Measurements from ENCODE around the gene DUSP10.
A peak's percentile ranks its signal among the peaks of the same experiment; 100 is the strongest.

The DUSP10 gene

DNA sequence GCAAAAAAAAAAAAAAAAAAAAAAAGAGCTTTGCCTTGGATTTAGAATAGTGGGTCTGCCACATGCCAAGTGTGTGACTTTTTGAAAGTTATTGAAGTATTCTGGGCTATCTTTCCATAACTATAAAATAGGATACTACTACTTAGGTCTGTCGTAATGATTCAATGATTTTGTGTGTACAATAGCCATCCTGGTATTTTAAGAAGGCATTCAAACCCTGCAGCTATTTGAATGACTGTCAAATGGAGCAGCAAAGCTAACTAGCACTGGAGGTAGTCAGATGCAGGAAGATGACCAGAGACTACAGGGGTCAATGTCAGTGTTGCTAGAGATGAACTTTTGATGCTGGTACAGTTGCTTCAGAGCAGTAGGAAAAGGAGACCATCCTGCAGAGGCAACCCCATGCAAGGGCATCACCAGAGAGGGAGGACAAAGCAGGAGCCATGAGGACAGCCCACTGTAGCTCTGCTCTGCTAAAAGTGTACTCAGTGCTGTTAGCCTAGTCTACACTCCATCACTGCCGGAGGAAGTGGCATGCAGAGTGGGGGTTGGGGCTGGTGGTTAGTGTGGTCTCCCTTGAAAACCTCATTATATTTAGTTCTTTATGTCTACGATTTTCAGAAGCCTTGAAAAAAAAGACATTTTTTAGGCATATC, 29.0 kb downstream of the DUSP10 start:
- no peak for DNase-seq

DNA sequence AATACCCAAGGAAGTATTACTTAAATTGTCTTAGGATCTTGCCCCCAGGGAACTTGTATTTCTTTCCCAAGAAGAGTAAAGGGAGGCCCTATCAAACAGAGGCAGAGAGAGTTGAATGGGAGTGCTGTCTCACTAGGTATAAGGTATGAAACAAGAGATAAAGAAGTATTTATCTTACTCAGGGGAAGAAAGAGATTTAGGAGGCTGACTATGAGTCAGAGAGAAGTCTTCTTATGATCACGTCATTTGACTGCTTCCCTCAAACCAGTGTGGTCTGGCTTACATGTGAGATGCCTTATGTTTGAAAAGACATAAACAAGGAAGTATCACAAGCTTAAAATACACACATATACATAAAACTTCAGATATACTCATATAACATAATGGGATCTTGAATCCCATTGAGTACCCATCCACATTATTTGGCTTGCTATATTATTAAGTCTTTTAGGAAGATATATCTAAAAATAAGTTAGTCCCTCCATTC, 29.6 kb downstream of the DUSP10 start:
- peak; percentile 75 for DNase-seq

DNA sequence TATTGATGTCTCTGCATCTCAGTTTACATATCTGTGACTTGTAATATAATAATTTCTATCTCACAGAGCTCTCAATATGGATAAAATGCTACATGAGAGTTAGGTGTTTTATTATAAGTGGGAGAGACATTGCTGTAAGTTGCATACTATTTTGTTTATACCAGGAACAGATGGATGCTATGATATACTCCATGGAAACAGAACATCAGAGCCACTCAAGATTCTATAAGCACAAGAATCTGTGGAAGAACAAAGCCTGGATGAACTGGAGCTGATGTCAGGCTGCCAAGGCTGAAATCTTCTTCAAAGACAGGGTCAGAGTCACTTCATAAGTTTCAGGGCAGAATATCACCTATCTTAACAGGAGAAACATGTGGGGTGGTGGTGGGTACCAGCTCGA, 30.2 kb downstream of the DUSP10 start:
- DNase-seq = no peak

DNA sequence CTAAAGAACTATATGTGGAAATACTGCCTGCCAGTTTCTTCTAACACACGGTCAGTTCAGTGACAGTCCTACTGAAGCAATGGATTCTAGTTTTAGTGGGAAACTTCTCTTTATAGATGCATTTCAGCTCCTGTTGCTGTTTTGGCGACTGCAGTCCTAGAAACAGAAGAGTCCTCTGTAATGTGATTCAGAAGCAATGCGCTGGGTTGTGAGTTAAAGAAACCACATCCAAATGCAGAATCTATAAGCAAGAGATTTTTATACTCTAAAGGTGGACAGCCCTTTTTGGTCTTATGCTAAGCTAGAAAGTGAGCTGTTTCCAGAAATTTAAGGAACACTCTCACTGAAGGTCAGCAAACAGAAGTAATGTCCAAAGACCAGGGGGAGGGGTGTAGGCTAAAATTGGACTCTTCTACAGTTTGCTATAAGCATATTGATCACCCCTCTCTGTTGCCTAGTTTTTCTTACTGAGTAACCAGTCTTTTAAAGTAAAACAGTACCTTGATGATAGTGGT, 30.8 kb downstream of the DUSP10 start:
- DNase-seq = no peak

DNA sequence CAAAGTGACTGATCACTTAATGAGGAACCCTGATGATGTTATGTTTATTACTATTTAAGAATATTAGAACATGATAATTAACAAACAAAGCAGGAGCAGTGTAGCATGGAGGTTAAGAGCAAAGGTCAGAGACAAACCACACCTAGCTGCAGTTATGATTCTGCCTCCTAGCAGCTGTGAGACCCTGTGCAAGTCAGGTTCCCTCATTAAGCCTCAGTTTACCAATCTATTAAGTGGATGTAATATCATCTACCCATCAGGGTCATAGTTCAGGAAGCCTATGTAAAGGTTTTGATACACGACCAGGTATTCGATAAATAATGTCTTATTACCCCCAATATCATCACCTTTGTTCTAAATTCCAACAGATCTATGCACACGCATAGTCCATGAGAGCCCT, 32.0 kb downstream of the DUSP10 start:
- no peak for DNase-seq

DNA sequence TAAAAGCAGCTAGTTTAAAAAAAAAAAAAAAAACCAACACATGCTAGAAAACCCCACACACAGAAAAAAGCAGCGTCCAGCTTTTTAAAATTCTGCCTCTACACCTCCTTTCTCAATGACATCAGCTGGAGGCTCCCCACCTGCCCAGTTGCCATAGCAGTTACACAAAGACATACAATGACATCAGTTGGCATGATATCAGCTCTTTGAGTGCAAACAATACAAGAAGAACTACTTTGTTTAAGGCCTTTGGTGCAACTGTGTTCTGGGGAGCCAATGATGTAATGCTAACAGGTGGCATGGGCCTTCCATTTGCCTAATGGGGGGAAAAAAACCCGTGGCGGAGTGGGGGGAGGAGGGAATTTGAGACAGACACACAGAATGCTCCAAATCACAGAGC, 32.9 kb downstream of the DUSP10 start:
- no peak for DNase-seq

DNA sequence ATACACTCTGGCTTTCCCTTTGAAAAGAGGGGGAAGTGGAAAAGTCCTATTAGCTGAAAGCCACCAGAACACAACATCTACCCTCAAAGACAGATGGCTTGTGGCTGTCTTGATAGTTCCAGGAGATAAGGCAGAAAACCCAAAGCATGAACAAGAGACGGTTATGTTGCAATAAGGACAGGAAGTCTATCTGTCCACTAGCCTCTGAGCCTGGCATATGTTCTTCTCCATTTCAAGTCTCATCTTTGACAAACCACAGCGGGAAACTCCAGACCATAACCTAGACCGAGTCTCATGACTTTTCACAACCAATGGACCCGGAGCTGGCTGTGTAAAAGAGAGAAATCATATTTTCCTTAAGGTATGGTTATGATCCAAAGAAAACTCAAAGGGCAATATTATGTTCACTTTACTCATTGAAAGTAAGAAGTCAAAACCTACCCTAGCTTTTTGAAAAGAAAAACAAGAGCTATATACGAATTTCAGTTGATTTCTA, 33.8 kb downstream of the DUSP10 start:
- no peak for DNase-seq

DNA sequence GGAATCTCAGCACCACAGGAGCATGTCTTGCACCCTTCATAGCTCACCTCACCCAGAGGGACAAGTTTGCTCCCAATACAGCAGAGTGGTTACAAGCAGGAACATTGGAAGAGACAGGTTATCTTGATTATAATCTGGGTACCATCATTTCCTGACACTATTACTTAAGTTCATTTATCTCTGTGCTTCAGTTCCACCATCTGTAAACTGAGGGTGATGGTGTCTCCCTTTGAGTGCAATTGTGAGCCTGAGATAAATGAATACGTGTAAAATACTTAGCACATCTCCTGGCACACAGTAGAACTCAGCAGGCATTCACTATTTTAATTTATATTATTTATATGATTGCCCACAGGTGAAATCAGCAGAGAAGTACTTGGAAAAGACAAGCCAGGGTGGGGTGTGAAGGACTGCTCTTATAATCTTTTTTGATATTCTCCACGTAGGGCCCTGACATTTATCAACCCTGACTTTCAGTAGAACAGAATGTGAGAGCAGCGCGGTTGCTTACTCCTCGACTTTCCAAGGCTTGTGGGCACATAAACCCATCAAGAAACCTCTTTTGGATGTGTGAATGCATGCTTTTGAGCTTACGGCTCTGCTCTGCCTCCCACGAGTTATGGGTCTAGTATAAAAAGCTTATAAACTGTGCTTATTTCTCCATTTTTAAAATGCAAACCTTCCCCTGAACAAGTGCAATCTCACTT, 34.9 kb downstream of the DUSP10 start:
- no peak for DNase-seq

DNA sequence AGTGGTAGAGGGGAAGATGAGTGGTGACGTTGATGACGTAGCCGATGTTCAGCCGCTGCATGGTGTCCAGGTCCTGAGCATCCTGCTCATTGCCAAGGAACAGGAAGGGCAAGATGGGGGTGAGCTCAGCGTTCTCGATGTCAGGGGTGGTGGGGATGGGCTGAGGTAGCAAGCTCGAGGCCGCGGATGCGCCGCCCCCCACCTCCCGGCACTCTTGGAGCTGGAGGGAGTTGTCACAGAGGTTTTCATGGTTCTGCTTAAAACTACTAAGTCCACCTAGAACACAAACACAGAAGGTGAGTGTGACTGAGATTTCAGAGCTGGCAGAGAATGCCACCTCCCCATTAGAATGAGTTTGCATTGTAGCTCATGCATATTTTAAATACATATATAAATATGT, 35.7 kb downstream of the DUSP10 start:
- no peak for DNase-seq

DNA sequence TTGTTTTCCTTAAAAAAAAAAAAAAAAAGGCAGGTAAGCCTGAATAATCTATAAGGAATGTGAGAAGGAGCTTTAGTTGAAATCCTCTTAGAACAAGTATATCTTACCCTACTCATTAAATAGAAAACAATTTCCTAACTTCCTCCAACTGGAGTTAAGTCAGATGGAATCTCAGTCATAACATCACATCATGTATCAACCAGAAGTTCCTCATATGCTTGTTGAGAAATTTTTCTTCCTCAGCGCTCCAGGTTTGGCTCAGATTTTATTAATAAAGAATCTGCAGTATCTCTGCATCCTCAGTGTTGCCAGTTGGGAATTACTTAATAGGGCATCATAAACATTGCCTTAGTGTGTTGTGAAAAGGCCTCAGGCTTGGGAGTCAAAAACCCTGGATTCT, 37.6 kb downstream of the DUSP10 start:
- no peak for DNase-seq

DNA sequence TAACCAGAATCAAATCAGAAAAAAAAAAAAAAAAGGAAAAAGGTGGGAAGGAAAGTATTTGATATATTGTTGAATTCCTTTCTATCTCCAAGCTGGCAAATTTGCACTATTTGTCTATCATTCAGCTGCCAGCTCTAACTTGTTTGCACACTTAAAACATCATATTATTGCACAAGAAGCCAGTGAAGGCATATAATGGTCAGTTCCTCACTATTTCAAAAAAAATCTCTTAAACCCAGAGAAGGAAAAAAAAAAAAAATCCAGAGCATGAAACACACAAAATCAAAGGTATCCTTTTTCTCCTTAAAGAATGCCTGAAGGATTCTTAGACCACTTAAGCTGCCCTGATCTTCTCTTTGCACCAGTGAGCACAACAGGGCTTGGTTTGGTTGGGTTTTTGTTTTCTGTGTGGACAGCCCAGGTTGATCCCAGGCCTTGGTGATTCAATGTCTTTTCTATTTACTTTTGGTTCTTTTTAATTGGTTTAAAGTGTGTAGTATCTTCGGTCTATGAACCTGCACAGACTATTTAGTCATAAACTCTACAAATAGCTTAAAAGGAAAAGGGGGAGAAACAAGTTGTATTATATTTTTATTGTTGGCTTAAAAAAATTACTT, 40.2 kb downstream of the DUSP10 start:
- DNase-seq = no peak

DNA sequence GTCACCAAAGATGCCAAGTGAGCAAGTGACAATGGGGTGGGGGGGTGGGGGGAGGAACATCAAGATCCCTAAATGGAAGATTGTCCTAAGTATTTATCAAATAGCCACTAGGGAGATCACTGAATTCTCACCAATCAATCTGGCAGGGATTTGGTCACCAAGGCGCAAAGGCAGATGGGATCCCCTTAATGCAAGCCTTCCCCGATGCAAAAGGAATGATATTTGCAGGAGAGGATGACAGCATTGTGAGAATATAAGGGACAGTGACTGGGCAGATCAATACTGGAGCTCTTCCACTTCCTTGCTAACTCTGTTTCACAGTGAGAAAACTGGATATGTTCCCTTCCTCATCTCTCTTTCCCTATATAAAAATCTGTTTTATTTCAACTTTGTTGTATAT, 40.9 kb downstream of the DUSP10 start:
- no peak for DNase-seq

DNA sequence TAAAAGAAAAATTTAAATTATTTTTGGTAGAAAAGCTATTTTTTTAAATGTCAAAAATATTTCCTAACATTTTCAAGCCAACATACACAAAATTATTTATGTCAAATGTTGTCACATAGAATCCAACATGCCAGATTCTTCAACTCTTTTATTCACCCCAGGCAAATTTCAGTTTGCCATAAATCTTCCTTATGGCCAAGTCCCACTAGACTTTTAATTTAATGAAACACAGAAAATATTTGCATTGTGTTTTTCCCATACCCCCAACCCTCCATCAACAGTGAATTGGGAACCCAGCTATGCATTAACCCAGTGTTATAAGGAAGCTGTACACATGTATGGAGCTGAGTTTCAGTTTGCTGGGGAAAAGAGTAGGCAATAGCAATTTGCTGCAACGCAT, 41.4 kb downstream of the DUSP10 start:
- DNase-seq = peak; percentile 71

DNA sequence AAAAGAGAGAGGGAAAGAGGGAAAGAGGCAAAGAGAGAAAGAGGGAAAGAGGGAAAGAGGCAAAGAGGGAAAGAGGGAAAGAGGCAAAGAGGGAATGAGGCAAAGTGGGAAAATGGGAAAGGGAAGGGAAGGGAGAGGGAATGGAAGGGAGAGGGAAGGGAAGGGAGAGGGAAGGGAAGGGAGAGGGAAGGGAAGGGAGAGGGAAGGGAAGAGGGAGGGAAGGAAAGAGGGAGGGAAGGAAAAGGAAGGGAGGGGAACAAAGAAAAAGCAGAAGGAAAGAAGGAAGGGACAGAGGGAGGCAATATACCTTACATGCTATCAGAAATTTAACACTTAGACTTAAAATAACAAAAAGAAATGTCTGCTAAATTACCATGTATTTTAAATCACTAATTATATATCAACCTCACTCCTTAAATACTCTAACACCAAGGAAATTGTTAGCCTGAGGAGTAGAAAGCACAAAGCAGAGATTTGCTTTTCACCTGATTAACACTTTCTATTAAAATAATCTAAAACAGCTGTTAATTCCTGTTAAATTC, 41.8 kb downstream of the DUSP10 start:
- no peak for DNase-seq

DNA sequence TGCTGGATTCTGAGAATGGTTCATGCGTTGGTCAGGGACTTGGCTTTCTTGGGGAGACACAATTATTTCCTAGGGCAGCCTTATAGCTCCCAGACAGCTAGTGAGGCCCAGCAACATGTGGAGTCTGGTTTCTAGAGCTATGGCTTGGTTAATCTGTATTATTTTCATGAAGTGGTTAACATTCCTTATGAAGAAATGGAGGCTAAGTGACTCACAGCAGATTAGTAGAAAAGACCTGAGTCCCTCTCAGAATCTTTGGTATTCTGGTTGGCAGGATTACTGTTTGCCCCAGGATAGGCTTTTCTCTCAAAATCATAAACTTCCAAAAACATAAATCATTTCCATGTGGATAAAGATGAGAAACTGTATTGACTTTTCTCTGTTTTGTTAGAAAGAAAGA, 42.3 kb downstream of the DUSP10 start:
- peak; percentile 90 for DNase-seq

DNA sequence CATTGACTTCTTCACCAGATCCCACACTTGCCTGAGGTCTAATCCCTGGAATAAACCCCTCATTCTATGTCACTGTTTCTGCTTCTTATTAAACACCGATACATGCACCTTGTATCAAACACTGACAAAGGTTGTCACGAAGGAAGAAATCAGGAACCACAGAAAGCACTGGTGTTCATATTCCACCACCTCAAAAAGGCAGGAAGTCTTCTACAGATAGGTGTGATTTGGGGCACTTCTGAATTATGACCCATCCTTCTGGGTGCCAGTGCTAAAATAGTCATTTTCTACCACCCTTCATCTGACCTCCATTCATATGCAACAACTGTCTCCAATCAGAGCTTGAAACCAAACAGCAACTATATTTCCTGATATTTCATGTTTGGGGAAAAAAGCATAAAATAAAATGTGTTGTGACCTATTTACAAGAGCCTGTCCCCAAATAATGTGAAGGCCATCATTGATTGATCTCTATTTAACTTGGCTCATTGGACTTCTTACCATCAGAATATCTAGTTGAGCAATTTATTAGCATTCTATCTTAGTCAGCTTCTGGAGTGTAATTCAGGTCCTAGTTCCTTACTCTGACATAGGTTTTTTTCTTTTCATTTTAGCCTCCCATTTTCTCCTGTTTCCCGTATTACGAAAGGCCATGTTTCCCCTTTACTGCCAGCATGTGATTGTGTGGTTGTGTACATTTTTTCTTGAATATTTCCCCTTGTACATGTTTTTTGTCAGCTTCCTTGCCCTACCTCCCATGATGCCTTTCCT, 43.1 kb downstream of the DUSP10 start:
- peak; percentile 52 for DNase-seq

DNA sequence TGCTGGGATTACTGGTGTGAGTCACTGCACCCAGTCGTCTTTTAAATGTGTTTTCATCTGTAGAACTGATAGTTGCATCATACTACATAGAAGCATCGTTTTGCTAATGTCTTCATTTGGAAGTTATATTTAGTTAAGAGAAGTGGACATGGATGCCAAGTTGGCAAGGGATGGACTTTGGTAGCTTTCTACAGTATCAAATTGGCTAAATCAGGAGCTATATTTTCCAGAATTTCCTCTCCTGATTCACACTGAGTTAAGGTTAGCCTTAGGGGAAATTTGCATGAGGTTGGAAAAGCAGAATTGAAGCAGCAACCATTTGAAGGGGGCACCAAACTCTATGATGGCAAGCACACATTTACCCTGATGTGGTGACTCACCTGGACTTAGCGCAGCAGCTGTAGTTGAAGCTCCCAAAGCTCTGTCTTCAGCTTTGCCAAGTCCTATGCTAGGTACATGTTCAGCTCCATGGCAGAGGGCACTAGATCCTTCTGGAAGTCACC, 43.9 kb downstream of the DUSP10 start:
- peak; percentile 45 for DNase-seq

DNA sequence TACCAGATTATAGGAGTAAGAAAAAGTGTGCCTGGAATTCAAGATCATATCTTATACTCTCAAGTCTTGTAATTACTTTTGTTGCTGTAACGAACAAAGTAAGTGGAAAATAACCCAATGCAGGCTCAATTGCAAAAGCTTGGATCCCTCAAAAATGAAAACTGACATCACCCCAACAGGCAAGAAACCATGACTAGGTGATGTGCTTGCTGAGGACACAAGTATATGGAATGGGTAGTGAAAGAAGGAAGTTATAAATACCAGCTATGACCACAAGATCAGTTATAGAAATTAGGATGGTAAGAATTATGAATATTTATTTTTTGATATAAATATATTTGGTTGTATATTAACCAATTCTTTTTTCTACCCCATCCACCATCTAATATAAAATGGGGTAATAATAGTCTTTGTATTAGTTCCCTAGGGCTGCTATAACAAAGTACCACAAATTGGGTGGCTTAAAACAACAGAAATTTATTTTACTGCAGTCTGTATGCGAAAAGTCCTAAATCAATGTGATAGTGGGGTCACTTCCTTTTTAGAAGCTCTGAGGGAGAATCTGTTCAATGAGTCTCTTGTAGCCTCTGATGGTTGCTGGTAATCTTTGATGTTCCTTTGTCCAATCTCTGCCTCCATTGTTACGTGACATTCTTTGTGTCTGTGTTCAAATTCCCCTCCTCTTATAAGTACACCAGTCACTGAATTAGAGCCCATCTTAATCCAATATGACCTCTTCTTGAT, 45.0 kb downstream of the DUSP10 start:
- DNase-seq = no peak

DNA sequence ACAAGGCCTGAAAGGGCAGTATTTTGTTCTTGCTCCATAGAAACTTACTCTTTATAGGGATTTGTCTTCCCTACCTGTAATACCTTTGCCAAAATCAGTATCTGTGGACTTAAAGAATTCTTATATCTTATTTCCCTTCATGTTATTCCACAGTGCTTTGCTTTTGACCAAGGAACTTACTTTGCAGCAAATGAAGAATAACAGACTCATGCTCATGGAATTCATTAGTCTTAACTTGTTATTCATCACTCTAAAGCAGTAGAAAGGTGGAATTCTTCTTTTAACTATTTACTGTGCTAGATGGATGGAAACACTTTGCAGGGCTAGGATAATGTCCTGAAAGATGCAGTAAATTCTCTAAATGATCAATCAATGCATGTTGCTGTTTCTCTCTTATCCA, 45.9 kb downstream of the DUSP10 start:
- peak; percentile 40 for DNase-seq

DNA sequence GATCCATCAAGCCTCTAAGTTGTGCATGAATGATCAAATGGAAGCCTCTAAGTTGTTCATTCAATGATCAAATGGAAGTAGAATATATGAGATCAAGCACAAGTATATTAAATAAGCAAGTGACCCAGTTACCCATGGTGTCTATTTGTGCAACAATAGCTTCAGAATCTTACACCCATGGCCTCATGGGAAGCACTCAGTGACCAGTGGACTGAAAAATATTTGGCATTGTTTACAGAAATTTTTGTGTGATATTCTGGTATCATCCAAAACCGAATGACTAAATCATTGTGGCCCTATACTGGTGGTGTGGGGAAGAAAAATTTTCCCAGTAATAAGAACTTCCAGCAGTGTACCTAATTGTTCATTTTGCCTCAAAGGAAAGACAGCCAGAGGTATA, 46.6 kb downstream of the DUSP10 start:
- DNase-seq = no peak

DNA sequence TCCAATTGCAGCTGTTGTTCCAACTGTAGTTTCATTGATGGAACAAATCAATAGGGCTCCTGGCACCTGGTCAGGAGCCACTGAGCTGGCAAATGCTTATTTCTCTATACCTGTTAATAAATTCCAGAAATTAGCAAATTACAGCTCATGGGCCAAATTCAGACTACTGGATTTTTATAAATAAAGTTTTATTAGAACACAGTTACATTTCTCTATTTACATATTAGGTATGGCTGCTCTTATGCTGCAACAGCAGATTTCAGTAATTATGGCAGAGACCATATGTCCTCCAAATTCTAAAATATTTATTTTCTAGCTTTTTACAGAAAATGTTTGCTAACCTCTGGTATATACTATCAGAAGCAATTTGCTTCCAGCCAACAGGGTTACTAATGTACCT, 47.8 kb downstream of the DUSP10 start:
- no peak for DNase-seq

DNA sequence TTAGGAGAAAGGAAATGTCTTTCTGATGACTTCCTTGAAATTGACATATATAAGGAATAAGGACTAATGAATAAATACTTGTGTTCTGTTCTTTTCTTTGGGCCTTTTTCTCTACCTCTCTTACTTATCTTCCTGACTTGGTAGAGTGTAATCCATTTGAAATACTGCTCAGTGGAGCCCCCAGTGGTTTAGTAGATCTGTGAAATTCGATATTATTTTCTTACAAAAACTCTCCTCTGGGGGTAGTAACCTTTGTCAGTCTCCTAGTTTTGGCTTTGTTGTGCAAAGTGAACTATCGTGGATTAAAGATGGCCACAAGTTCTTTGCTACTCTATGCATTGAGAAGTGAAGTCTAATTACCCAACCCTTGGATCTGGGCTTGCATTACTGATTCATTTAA, 48.8 kb downstream of the DUSP10 start:
- no peak for DNase-seq

Measured in fibroblast of skin of scalp (primary cell).